A549 (cell line): ENCODE measurements around the gene ITGA2B.

Source experiments
- CHD2 ChIP-seq: fragments of 150-350 bp; IDR thresholded peaks from 2 replicates; pipeline ENCODE4 v1.6.1; 2014; ENCODE audit warnings: low read length; ENCODE audit not compliant: partially characterized antibody
- CTCF ChIP-seq: fragments of >200 bp; sonication (Bioruptor Twin); formaldehyde crosslinking; IDR thresholded peaks from 3 replicates; pipeline ENCODE4 v1.5.1; 2016
- E2F6 ChIP-seq: IDR thresholded peaks from 2 replicates; pipeline ENCODE4 v1.6.1; 2012; ENCODE audit warnings: low read depth, borderline replicate concordance
- EP300 ChIP-seq, 2 experiments: fragments of >200 bp; sonication (Bioruptor Twin); formaldehyde crosslinking; IDR thresholded peaks; 2 replicates in 1 of 2; 3 replicates in 1 of 2; pipeline ENCODE4 v1.6.1; 2016 to 2017
- HEYL ChIP-seq: fragments of 250-450 bp; sonication (Bioruptor Pico); IDR thresholded peaks from 2 replicates; pipeline ENCODE4 v1.8.0; 2021; ENCODE audit warnings: mild to moderate bottlenecking, moderate library complexity
- HOXA7 ChIP-seq: fragments of 250-450 bp; sonication (Bioruptor Pico); IDR thresholded peaks from 2 replicates; pipeline ENCODE4 v1.5.0; 2020; ENCODE audit warnings: mild to moderate bottlenecking, moderate library complexity
- MAZ ChIP-seq: fragments of 150-350 bp; IDR thresholded peaks from 2 replicates; pipeline ENCODE4 v1.6.1; 2014; ENCODE audit warnings: antibody characterized with exemption, low read depth, low read length, borderline replicate concordance
- MYC ChIP-seq: IDR thresholded peaks from 2 replicates; pipeline ENCODE4 v1.6.1; 2012; ENCODE audit warnings: mild to moderate bottlenecking, inconsistent platforms, low read length, improper control_type of control experiment, borderline replicate concordance
- NR3C1 ChIP-seq: fragments of >200 bp; sonication (Bioruptor Twin); formaldehyde crosslinking; IDR thresholded peaks from 3 replicates; pipeline ENCODE4 v1.6.1; 2017
- POLR2A ChIP-seq: IDR thresholded peaks from 2 replicates; pipeline ENCODE4 v1.6.1; 2012; ENCODE audit warnings: mild to moderate bottlenecking, low read length
- RAD21 ChIP-seq, 2 experiments: fragments of >200 bp in 1 of 2; sonication (Bioruptor Twin) in 1 of 2; formaldehyde crosslinking in 1 of 2; IDR thresholded peaks in 1 of 2; conservative IDR thresholded peaks in 1 of 2; 2 replicates in 1 of 2; 3 replicates in 1 of 2; pipeline ENCODE4 v1.6.1; 2012 to 2018; ENCODE audit warnings: inconsistent platforms in 1 of 2
- RARB ChIP-seq: fragments of 250-450 bp; sonication (Bioruptor Pico); IDR thresholded peaks from 2 replicates; pipeline ENCODE4 v1.8.0; 2021; ENCODE audit warnings: mild to moderate bottlenecking, moderate library complexity
- SMC3 ChIP-seq: fragments of >200 bp; sonication (Bioruptor Twin); formaldehyde crosslinking; IDR thresholded peaks from 3 replicates; pipeline ENCODE4 v1.6.1; 2018; ENCODE audit warnings: inconsistent platforms
- USF2 ChIP-seq: fragments of 450-650 bp; IDR thresholded peaks from 2 replicates; pipeline ENCODE4 v1.6.1; 2014; ENCODE audit warnings: antibody characterized with exemption

- TF ChIP-seq MYC (no peak), CTCF (no peak), EP300 (IDR thresholded peaks at IDR 0.05) (no peak), MAZ (no peak), HEYL (no peak), RARB (CRISPR knock-in tag) (no peak), USF2 (no peak), HOXA7 (no peak), E2F6 (no peak), POLR2A (no peak), CHD2 (no peak), NR3C1 (no peak), RAD21 (conservative IDR thresholded peaks at IDR 0.05 in 1 of 2, IDR thresholded peaks at IDR 0.05 in 1 of 2) (no peak), SMC3 (no peak)
Measured at GRCh38 chr17:44382917-44383316, 6.5 kb downstream of the ITGA2B start.
